Endodermal cell (in vitro differentiated cells): ENCODE results near the gene RPN1. TPM values are rescaled to one million over a fixed set of nuclear protein-coding genes. Genes with fewer than 3 reads are reported as not detected.
A peak's percentile ranks its signal among the peaks of the same experiment; 100 is the strongest.

ENCODE experiments used
- DNase-seq: peaks from one replicate; pipeline ENCODE4 v3.0.0-alpha.2; 2017
- H3K27ac ChIP-seq: 2 replicates; pipeline ENCODE4 v1.5.1; 2013; ENCODE audit warnings: mild to moderate bottlenecking, low read depth, low read length, moderate library complexity
- H3K27me3 ChIP-seq: 2 replicates; pipeline ENCODE4 v1.6.1; 2013; ENCODE audit warnings: mild to moderate bottlenecking, low read length, moderate library complexity; ENCODE audit not compliant: insufficient read depth, control insufficient read depth, poor library complexity, severe bottlenecking
- H3K36me3 ChIP-seq: 2 replicates; pipeline ENCODE4 v1.7.0; 2013; ENCODE audit warnings: mild to moderate bottlenecking, low read length, moderate library complexity; ENCODE audit not compliant: control insufficient read depth, insufficient read depth
- H3K4me1 ChIP-seq: one replicate; pipeline ENCODE4 v1.7.0; 2013; ENCODE audit warnings: low read length; ENCODE audit not compliant: control insufficient read depth, insufficient read depth
- H3K4me3 ChIP-seq: 2 replicates; pipeline ENCODE4 v1.5.1; 2013; ENCODE audit warnings: mild to moderate bottlenecking, low read length, moderate library complexity
- H3K9ac ChIP-seq: 2 replicates; pipeline ENCODE4 v1.6.1; 2013; ENCODE audit warnings: mild to moderate bottlenecking, low read length, moderate library complexity; ENCODE audit not compliant: poor library complexity, severe bottlenecking; ENCODE audit errors: extremely low read depth
- H3K9me3 ChIP-seq: 2 replicates; pipeline ENCODE4 v1.6.1; 2013; ENCODE audit warnings: mild to moderate bottlenecking, low read length, moderate library complexity; ENCODE audit not compliant: control insufficient read depth
- H3K27ac Mint-ChIP-seq: 2 replicates; pipeline ENCODE4 v1.8.0; 2020; ENCODE audit warnings: mixed read lengths
- H3K27me3 Mint-ChIP-seq: 2 replicates; pipeline ENCODE4 v1.8.0; 2021; ENCODE audit warnings: mild to moderate bottlenecking, mixed read lengths; ENCODE audit not compliant: insufficient read depth
- H3K36me3 Mint-ChIP-seq: 2 replicates; pipeline ENCODE4 v1.8.0; 2020; ENCODE audit warnings: low read depth, mixed read lengths
- H3K4me1 Mint-ChIP-seq: 2 replicates; pipeline ENCODE4 v1.8.0; 2020; ENCODE audit warnings: mixed read lengths
- H3K4me3 Mint-ChIP-seq: 2 replicates; pipeline ENCODE4 v1.8.0; 2020; ENCODE audit warnings: mild to moderate bottlenecking, moderate library complexity, mixed read lengths
- H3K9me3 Mint-ChIP-seq: 2 replicates; pipeline ENCODE4 v1.8.0; 2020; ENCODE audit warnings: mild to moderate bottlenecking, mixed read lengths
- CTCF ChIP-seq: fragments of 200-600 bp; sonication (generic); conservative IDR thresholded peaks from 2 replicates; pipeline ENCODE4 v1.5.0; 2021; ENCODE audit warnings: antibody characterized with exemption, mild to moderate bottlenecking
- WGBS, 2 experiments: methylation state at CpG; one replicate each; pipeline versions ENCODE4 v1.1.5 to v1.1.7; 2013; ENCODE audit warnings: missing lambda C conversion rate in 2 of 2, mixed read lengths in 1 of 2; ENCODE audit not compliant: insufficient coverage in 1 of 2, insufficient read length in 1 of 2; 5-methylcytosine and 5-hydroxymethylcytosine counted together
- total RNA-seq, 2 donors: library from RNA; stranded (reverse); fragmentation: NEBNext Ultra II Directional in 1 of 2; extraction: Animal tissue kit (Norgen Biotek cat#: 25700) in 1 of 2; gene quantifications; 2 replicates in 1 of 2; 3 replicates in 1 of 2; pipeline ENCODE4 v1.2.1, GENCODE V29; 2021

The RPN1 gene
- total RNA-seq, 2 donors from 2014 or later = 197 to 210 TPM

GRCh38 chr3:128621931-128622330 is 28.7 kb downstream of the RPN1 start:
- no peaks in the 10 kb centered on the region for H3K9me3 Mint-ChIP-seq
- peaks cover 76% of the 10 kb centered on the region for H3K36me3 Mint-ChIP-seq
- peaks cover 11% of the 10 kb centered on the region for H3K4me1 Mint-ChIP-seq
- H3K27me3 Mint-ChIP-seq = no peaks in the 10 kb centered on the region
- no peaks in the 10 kb centered on the region for H3K4me1 ChIP-seq
- H3K9me3 ChIP-seq = no peaks in the 10 kb centered on the region
- H3K4me3 ChIP-seq = no peak overlapping the region
- no peak overlapping the region for H3K27ac Mint-ChIP-seq
- no peak overlapping the region for H3K4me3 Mint-ChIP-seq
- H3K27ac ChIP-seq = no peak overlapping the region
- peaks cover 96% of the 10 kb centered on the region for H3K36me3 ChIP-seq
- TF ChIP-seq CTCF = peak; percentile 23
- WGBS, 2 experiments = 93 to 95% methylated on average over 5 to 9 of the region's 9 CpGs
- DNase-seq = no peak
- H3K9ac ChIP-seq = no peak overlapping the region
- H3K27me3 ChIP-seq = no peaks in the 10 kb centered on the region

- Mint-ChIP-seq H3K36me3 (peaks cover 69% of the 10 kb centered on the region), H3K27me3 (no peaks in the 10 kb centered on the region), H3K4me1 (peaks cover 11% of the 10 kb centered on the region), H3K4me3 (no peak overlapping the region), H3K27ac (no peak overlapping the region), H3K9me3 (no peaks in the 10 kb centered on the region)
- WGBS, 2 experiments = 92 to 98% methylated on average over 4 to 6 of the region's 6 CpGs
- no peak for TF ChIP-seq CTCF
- Histone ChIP-seq H3K9ac (no peak overlapping the region), H3K27ac (no peak overlapping the region), H3K9me3 (no peaks in the 10 kb centered on the region), H3K27me3 (no peaks in the 10 kb centered on the region), H3K36me3 (peaks cover 95% of the 10 kb centered on the region), H3K4me3 (no peak overlapping the region), H3K4me1 (no peaks in the 10 kb centered on the region)
- no peak for DNase-seq
These were observed 29.4 kb downstream of the RPN1 start for GRCh38 chr3:128621234-128621633.

- H3K4me3 ChIP-seq = no peak overlapping the region
- no peaks in the 10 kb centered on the region for H3K9me3 Mint-ChIP-seq
These were observed 30.3 kb downstream of the RPN1 start for GRCh38 chr3:128620268-128620691.

More at GRCh38 chr3:128620268-128620691, 30.3 kb downstream of the RPN1 start:
- Histone ChIP-seq H3K27ac (no peak overlapping the region), H3K9ac (no peak overlapping the region), H3K4me1 (no peaks in the 10 kb centered on the region), H3K27me3 (no peaks in the 10 kb centered on the region), H3K36me3 (peaks cover 95% of the 10 kb centered on the region), H3K9me3 (no peaks in the 10 kb centered on the region)
- H3K27ac Mint-ChIP-seq = peak overlapping the region; percentile 83
- H3K4me3 Mint-ChIP-seq = no peak overlapping the region
- DNase-seq = peak; percentile 61
- no peaks in the 10 kb centered on the region for H3K27me3 Mint-ChIP-seq
- H3K36me3 Mint-ChIP-seq = peaks cover 64% of the 10 kb centered on the region
- 94 to 96% methylated on average over 5 to 9 of the region's 9 CpGs for WGBS, 2 experiments
- peaks cover 11% of the 10 kb centered on the region for H3K4me1 Mint-ChIP-seq
- TF ChIP-seq CTCF = peak; percentile 62
